HG03175 (cell line): ENCODE measurements around the gene PPP1R7.

Experiments
- ATAC-seq: cut with Tn5 transposase; IDR thresholded peaks from one replicate; pipeline ENCODE4 v1.9.1; 2021; ENCODE audit warnings: mild to moderate bottlenecking, moderate library complexity; ENCODE audit not compliant: unreplicated experiment

PPP1R7 gene

GRCh38 chr2:241228081-241228859 lies 78.0 kb downstream of the PPP1R7 start:
- ATAC-seq = no peak

GRCh38 chr2:241228860-241229516 lies 78.7 kb downstream of the PPP1R7 start:
- no peak for ATAC-seq

GRCh38 chr2:241229563-241230401 lies 79.5 kb downstream of the PPP1R7 start:
- ATAC-seq = no peak

- ATAC-seq = no peak
These were observed 80.2 kb downstream of the PPP1R7 start for GRCh38 chr2:241230435-241230834.

- ATAC-seq = no peak
These were observed 82.7 kb downstream of the PPP1R7 start for GRCh38 chr2:241232736-241233575.
